Measurements from ENCODE around the gene KDELR3.

Gene KDELR3

DNA sequence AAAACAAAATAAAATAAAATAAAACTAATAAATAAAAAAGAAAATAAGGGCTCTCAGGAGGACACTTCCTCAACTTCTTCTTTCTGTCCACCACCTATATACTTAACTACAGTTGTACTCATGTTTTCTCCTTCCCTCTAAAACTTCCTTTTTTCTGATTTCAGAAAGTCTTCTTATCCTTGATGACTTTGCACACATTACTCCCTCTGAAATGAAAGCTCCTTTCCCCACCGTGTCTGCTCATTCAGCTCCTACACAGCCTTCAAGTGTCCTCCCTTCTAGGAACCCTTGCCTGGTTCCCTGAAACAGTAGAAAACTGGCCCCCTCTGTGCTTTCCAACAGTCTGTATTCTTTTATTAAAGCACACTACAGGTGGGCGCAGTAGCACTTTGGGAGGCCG is 56.5 kb downstream of the KDELR3 start:
- no peak overlapping the region for H3K4ac ChIP-seq (ENCODE audit: low read length)

DNA sequence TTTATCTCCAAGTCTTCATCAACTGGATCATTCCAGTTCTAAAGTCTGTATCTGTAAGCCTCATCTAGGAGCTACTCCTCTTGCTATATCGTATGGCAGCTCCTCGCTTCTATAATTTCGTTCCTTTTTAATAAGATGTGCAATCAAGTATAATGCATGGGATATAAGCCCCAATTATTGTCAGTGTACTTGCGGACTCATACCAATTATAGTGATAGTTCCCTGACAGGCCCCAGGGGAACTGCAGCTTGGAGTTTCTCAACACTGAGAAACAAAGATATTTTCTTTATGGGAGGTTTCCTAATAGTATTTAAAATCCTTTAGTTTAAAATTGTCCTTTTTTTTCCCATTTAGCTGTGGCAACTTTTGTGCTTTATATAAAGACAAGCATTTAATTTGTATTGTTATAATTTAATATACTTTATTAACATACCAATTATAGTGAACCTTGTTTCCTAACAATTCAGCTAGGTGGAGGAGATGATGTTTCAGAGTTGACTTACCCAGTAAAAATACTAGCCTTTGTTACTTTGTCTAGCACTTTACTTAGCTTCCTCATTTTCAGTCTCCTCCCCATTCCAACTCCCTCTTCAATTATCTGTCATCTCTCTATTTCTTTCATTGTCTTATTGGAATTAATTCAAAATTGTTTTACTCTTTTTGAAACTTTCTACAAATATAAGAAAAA is 63.5 kb downstream of the KDELR3 start:
- Histone ChIP-seq H2BK120ac (ENCODE audit: low read depth, low read length) (no peak overlapping the region), H3K14ac (ENCODE audit: low read length) (no peak overlapping the region), H3K36me3 (replicated peaks in 1 of 2; ENCODE audit: control insufficient read depth in 2 of 2, insufficient read depth in 2 of 2, low read length in 2 of 2) (no peaks in the 10 kb centered on the region), H3K27ac (replicated peaks; ENCODE audit: low read length) (no peak overlapping the region), H3K18ac (ENCODE audit: low read length) (no peak overlapping the region), H3K4me1 (ENCODE audit: control insufficient read depth in 2 of 2, insufficient read depth in 1 of 2, low read depth in 1 of 2, low read length in 2 of 2) (peaks cover 0 to 8% of the 10 kb centered on the region in 2 donors), H2BK15ac (ENCODE audit: low read length) (no peak overlapping the region), H4K91ac (ENCODE audit: low read depth, low read length, poor library complexity) (no peak overlapping the region), H3K79me1 (ENCODE audit: low read depth, low read length) (no peaks in the 10 kb centered on the region), H4K8ac (ENCODE audit: low read depth, low read length) (no peak overlapping the region), H3K9me3 (replicated peaks in 1 of 2; ENCODE audit: control insufficient read depth in 2 of 2, insufficient read depth in 1 of 2, low read depth in 1 of 2, low read length in 2 of 2) (no peaks in the 10 kb centered on the region), H2AFZ (ENCODE audit: low read length) (peak overlapping the region; percentile 79), H2BK12ac (ENCODE audit: low read length) (no peak overlapping the region), H3K4me2 (ENCODE audit: insufficient read depth, low read length, poor library complexity, severe bottlenecking) (no peak overlapping the region), H3K23ac (ENCODE audit: low read depth, low read length, poor library complexity) (no peak overlapping the region), H3K4me3 (ENCODE audit: low read length in 2 of 2) (no peak overlapping the region), H2AK5ac (ENCODE audit: low read depth, low read length) (no peak overlapping the region), H3K4ac (ENCODE audit: low read length) (no peak overlapping the region), H2BK5ac (ENCODE audit: low read length) (no peak overlapping the region), H3K9ac (ENCODE audit: low read depth, low read length, poor library complexity) (no peak overlapping the region), H3K27me3 (ENCODE audit: control insufficient read depth in 3 of 3, insufficient read depth in 3 of 3, low read depth in 1 of 3, low read length in 3 of 3) (no peaks in the 10 kb centered on the region)
- no peak for DNase-seq (ENCODE audit: low spot score)
- WGBS, 2 donors (ENCODE audit: extremely low coverage in 2 of 2, insufficient read length in 2 of 2, insufficient replicate concordance in 1 of 2) = no CpG with 5 or more reads among the region's 4 CpGs

More for the DNA sequence above, 56.5 kb downstream of the KDELR3 start:
- no peak overlapping the region for H3K4me3 ChIP-seq (ENCODE audit: low read length in 2 of 2)
- no peak overlapping the region for H3K14ac ChIP-seq (ENCODE audit: low read length)
- no peak overlapping the region for H3K27ac ChIP-seq (replicated peaks; ENCODE audit: low read length)
- no peak overlapping the region for H2AK5ac ChIP-seq (ENCODE audit: low read depth, low read length)
- no peak overlapping the region for H2BK12ac ChIP-seq (ENCODE audit: low read length)
- no peak overlapping the region for H2BK120ac ChIP-seq (ENCODE audit: low read depth, low read length)
- no peak overlapping the region for H3K4me2 ChIP-seq (ENCODE audit: insufficient read depth, low read length, poor library complexity, severe bottlenecking)
- WGBS, 2 donors (ENCODE audit: extremely low coverage in 2 of 2, insufficient read length in 2 of 2, insufficient replicate concordance in 1 of 2) = no CpG with 5 or more reads among the region's 3 CpGs
- H3K27me3 ChIP-seq (ENCODE audit: control insufficient read depth in 3 of 3, insufficient read depth in 3 of 3, low read depth in 1 of 3, low read length in 3 of 3) = peaks cover 0 to 5% (median 0%) of the 10 kb centered on the region in 3 experiments
- no peak overlapping the region for H3K23ac ChIP-seq (ENCODE audit: low read depth, low read length, poor library complexity)
- no peak overlapping the region for H2AFZ ChIP-seq (ENCODE audit: low read length)
- H4K8ac ChIP-seq (ENCODE audit: low read depth, low read length) = no peak overlapping the region
- no peaks in the 10 kb centered on the region for H3K79me1 ChIP-seq (ENCODE audit: low read depth, low read length)
- no peaks in the 10 kb centered on the region for H3K4me1 ChIP-seq (ENCODE audit: control insufficient read depth in 2 of 2, insufficient read depth in 1 of 2, low read depth in 1 of 2, low read length in 2 of 2)
- no peak overlapping the region for H3K18ac ChIP-seq (ENCODE audit: low read length)
- H3K9me3 ChIP-seq (replicated peaks in 1 of 2; ENCODE audit: control insufficient read depth in 2 of 2, insufficient read depth in 1 of 2, low read depth in 1 of 2, low read length in 2 of 2) = no peaks in the 10 kb centered on the region
- no peak for DNase-seq (ENCODE audit: low spot score)
- H3K9ac ChIP-seq (ENCODE audit: low read depth, low read length, poor library complexity) = no peak overlapping the region
- H4K91ac ChIP-seq (ENCODE audit: low read depth, low read length, poor library complexity) = no peak overlapping the region
- no peak overlapping the region for H2BK5ac ChIP-seq (ENCODE audit: low read length)
- no peak overlapping the region for H2BK15ac ChIP-seq (ENCODE audit: low read length)
- H3K36me3 ChIP-seq (replicated peaks in 1 of 2; ENCODE audit: control insufficient read depth in 2 of 2, insufficient read depth in 2 of 2, low read length in 2 of 2) = no peaks in the 10 kb centered on the region
